ENCODE data around the gene TBCD.

TBCD gene

GRCh38 chr17:82823004-82823403, 71.1 kb downstream of the TBCD start:
- Histone ChIP-seq H3K27ac (ENCODE audit: low read length) (no peak overlapping the region), H3K27me3 (ENCODE audit: low read depth, low read length) (no peaks in the 10 kb centered on the region), H3K4me3 (ENCODE audit: low read length) (no peak overlapping the region), H3K4me2 (ENCODE audit: low read length) (no peak overlapping the region), H4K20me1 (ENCODE audit: insufficient read depth, low read length) (peaks cover 2% of the 10 kb centered on the region; the same call in 1 of the 2 replicates), H3K9me3 (ENCODE audit: insufficient read depth, low read length) (no peaks in the 10 kb centered on the region), H3K79me2 (ENCODE audit: low read length) (no peaks in the 10 kb centered on the region), H3K9ac (ENCODE audit: low read length) (no peak overlapping the region), H3K4me1 (ENCODE audit: low read length) (peaks cover 11% of the 10 kb centered on the region), H2AFZ (ENCODE audit: low read depth, low read length) (no peak overlapping the region), H3K36me3 (replicated peaks; ENCODE audit: low read depth, low read length) (peaks cover 15% of the 10 kb centered on the region)
- TF ChIP-seq CTCF (IDR thresholded peaks at IDR 0.05; ENCODE audit: low read depth, low read length) = peak; percentile 39
- TF ChIP-seq EZH2phosphoT487 (IDR thresholded peaks at IDR 0.05; ENCODE audit: low read depth) = no peak

- Histone ChIP-seq H3K9me3 (ENCODE audit: insufficient read depth, low read length) (no peaks in the 10 kb centered on the region), H3K9ac (ENCODE audit: low read length) (no peak overlapping the region), H3K4me2 (ENCODE audit: low read length) (no peak overlapping the region), H4K20me1 (ENCODE audit: insufficient read depth, low read length) (no peaks in the 10 kb centered on the region), H3K36me3 (replicated peaks; ENCODE audit: low read depth, low read length) (peaks cover 20% of the 10 kb centered on the region), H3K27ac (ENCODE audit: low read length) (no peak overlapping the region), H3K27me3 (ENCODE audit: low read depth, low read length) (no peaks in the 10 kb centered on the region), H3K4me3 (ENCODE audit: low read length) (no peak overlapping the region), H3K4me1 (ENCODE audit: low read length) (no peaks in the 10 kb centered on the region), H3K79me2 (ENCODE audit: low read length) (no peaks in the 10 kb centered on the region), H2AFZ (ENCODE audit: low read depth, low read length) (no peak overlapping the region)
- TF ChIP-seq EZH2phosphoT487 (IDR thresholded peaks at IDR 0.05; ENCODE audit: low read depth) = no peak
- TF ChIP-seq CTCF (IDR thresholded peaks at IDR 0.05; ENCODE audit: low read depth, low read length) = no peak
These were observed 73.8 kb downstream of the TBCD start for GRCh38 chr17:82825540-82826124.

- no peaks in the 10 kb centered on the region for H3K9me3 ChIP-seq (ENCODE audit: insufficient read depth, low read length)
- TF ChIP-seq CTCF (IDR thresholded peaks at IDR 0.05; ENCODE audit: low read depth, low read length) (no peak), EZH2phosphoT487 (IDR thresholded peaks at IDR 0.05; ENCODE audit: low read depth) (no peak)
- no peak overlapping the region for H3K4me3 ChIP-seq (ENCODE audit: low read length)
- H3K79me2 ChIP-seq (ENCODE audit: low read length) = no peaks in the 10 kb centered on the region
- peaks cover 20% of the 10 kb centered on the region for H3K36me3 ChIP-seq (replicated peaks; ENCODE audit: low read depth, low read length)
- H4K20me1 ChIP-seq (ENCODE audit: insufficient read depth, low read length) = no peaks in the 10 kb centered on the region
- no peak overlapping the region for H3K9ac ChIP-seq (ENCODE audit: low read length)
- no peaks in the 10 kb centered on the region for H3K27me3 ChIP-seq (ENCODE audit: low read depth, low read length)
- no peak overlapping the region for H3K27ac ChIP-seq (ENCODE audit: low read length)
- H3K4me2 ChIP-seq (ENCODE audit: low read length) = no peak overlapping the region
- no peaks in the 10 kb centered on the region for H3K4me1 ChIP-seq (ENCODE audit: low read length)
- no peak overlapping the region for H2AFZ ChIP-seq (ENCODE audit: low read depth, low read length)
These were observed 74.3 kb downstream of the TBCD start for GRCh38 chr17:82826211-82826610.

GRCh38 chr17:82826956-82827355, 75.1 kb downstream of the TBCD start:
- no peak overlapping the region for H3K27ac ChIP-seq (ENCODE audit: low read length)
- no peak overlapping the region for H3K4me3 ChIP-seq (ENCODE audit: low read length)
- no peak for TF ChIP-seq EZH2phosphoT487 (IDR thresholded peaks at IDR 0.05; ENCODE audit: low read depth)
- TF ChIP-seq CTCF (IDR thresholded peaks at IDR 0.05; ENCODE audit: low read depth, low read length) = no peak
- H3K4me1 ChIP-seq (ENCODE audit: low read length) = no peaks in the 10 kb centered on the region
- H4K20me1 ChIP-seq (ENCODE audit: insufficient read depth, low read length) = no peaks in the 10 kb centered on the region
- no peak overlapping the region for H3K4me2 ChIP-seq (ENCODE audit: low read length)
- H3K36me3 ChIP-seq (replicated peaks; ENCODE audit: low read depth, low read length) = peaks cover 20% of the 10 kb centered on the region
- H2AFZ ChIP-seq (ENCODE audit: low read depth, low read length) = no peak overlapping the region
- H3K79me2 ChIP-seq (ENCODE audit: low read length) = no peaks in the 10 kb centered on the region
- no peaks in the 10 kb centered on the region for H3K27me3 ChIP-seq (ENCODE audit: low read depth, low read length)
- H3K9ac ChIP-seq (ENCODE audit: low read length) = no peak overlapping the region
- no peaks in the 10 kb centered on the region for H3K9me3 ChIP-seq (ENCODE audit: insufficient read depth, low read length)

Measured in OCI-LY3 (cell line).